ENCODE results near the gene GTF3C4. TPM values are rescaled to one million over a fixed set of nuclear protein-coding genes. Genes with fewer than 3 reads are reported as not detected.

The GTF3C4 gene
- total RNA-seq, 1 experiment from 2014 or later: 42.5 TPM

GRCh38 chr9:132681561-132681960 is 11.3 kb downstream of the GTF3C4 start:
- no peak overlapping the region; a peak in 1 of 7 replicates for H3K27ac Mint-ChIP-seq
- H3K4ac ChIP-seq (ENCODE audit: low read depth, low read length): no peak overlapping the region
- no peak overlapping the region for H3K14ac ChIP-seq (ENCODE audit: insufficient read depth, low read length)
- H4K8ac ChIP-seq (replicated peaks; ENCODE audit: insufficient read length, low read depth, low read length): no peak overlapping the region
- H2BK12ac ChIP-seq (ENCODE audit: insufficient read length, low read depth, low read length): no peak overlapping the region
- WGBS (ENCODE audit: extremely low coverage, insufficient read length, low lambda C conversion rate): no CpG with 5 or more reads among the region's 5 CpGs
- H3K23me2 ChIP-seq (ENCODE audit: insufficient read length, low read depth, low read length, poor library complexity, severe bottlenecking): no peaks in the 10 kb centered on the region
- no peak overlapping the region for H2AK5ac ChIP-seq (ENCODE audit: insufficient read length, low read length)
- H3K4me1 ChIP-seq (ENCODE audit: insufficient read depth, low read length): no peaks in the 10 kb centered on the region
- no peak for TF ChIP-seq CTCF (conservative IDR thresholded peaks at IDR 0.05)
- no peak overlapping the region for H2BK15ac ChIP-seq (ENCODE audit: low read depth, low read length)
- H3K27me3 ChIP-seq (ENCODE audit: insufficient read depth, low read length): no peaks in the 10 kb centered on the region
- H3K4me1 Mint-ChIP-seq: peaks cover 0 to 2% of the 10 kb centered on the region in 2 experiments; a peak in 1 of 4 replicates
- no peak overlapping the region for H3K4me3 Mint-ChIP-seq
- no peak overlapping the region for H3K18ac ChIP-seq (ENCODE audit: insufficient read length, low read depth, low read length)
- no peak overlapping the region for H3K9ac ChIP-seq (ENCODE audit: extremely low read depth, insufficient read length, low read length)
- H3K27me3 Mint-ChIP-seq (ENCODE audit: low read depth): no peaks in the 10 kb centered on the region
- peaks cover 46 to 77% (median 67%) of the 10 kb centered on the region in 3 experiments for H3K36me3 Mint-ChIP-seq (ENCODE audit: insufficient read depth in 1 of 3, low read depth in 3 of 3)
- H2AFZ ChIP-seq (ENCODE audit: low read length): no peak overlapping the region
- no peak overlapping the region for H3K56ac ChIP-seq (ENCODE audit: insufficient read length, low read depth, low read length)
- no peak overlapping the region for H2BK120ac ChIP-seq (ENCODE audit: low read depth, low read length, poor library complexity, severe bottlenecking)
- H3K79me2 ChIP-seq (ENCODE audit: insufficient read depth, low read length): peaks cover 16% of the 10 kb centered on the region; the same call in 1 of the 2 replicates
- no peak overlapping the region for H4K91ac ChIP-seq (ENCODE audit: insufficient read length, low read depth, low read length)
- H3K27ac ChIP-seq (ENCODE audit: insufficient read length, low read depth, low read length): no peak overlapping the region
- no peaks in the 10 kb centered on the region for H4K20me1 ChIP-seq (ENCODE audit: control insufficient read depth, insufficient read depth, insufficient read length)
- peaks cover 10% of the 10 kb centered on the region for H3K79me1 ChIP-seq (ENCODE audit: insufficient read depth, low read depth, low read length, poor library complexity, severe bottlenecking)
- no peak overlapping the region for H2BK5ac ChIP-seq (ENCODE audit: insufficient read length, low read length)
- no peak for DNase-seq
- no peaks in the 10 kb centered on the region for H3K9me3 Mint-ChIP-seq
- no peaks in the 10 kb centered on the region for H3K9me3 ChIP-seq (ENCODE audit: control insufficient read depth, low read depth, low read length)
- no peak overlapping the region for H3K4me2 ChIP-seq (ENCODE audit: insufficient read depth, insufficient read length, low read length)
- no peak overlapping the region for H4K5ac ChIP-seq (ENCODE audit: insufficient read length, low read depth, low read length)
- H3T11ph ChIP-seq (ENCODE audit: low read length): no peak overlapping the region
- H2BK20ac ChIP-seq (ENCODE audit: low read depth, low read length, poor library complexity, severe bottlenecking): no peak overlapping the region
- H3K23ac ChIP-seq (ENCODE audit: insufficient read length, low read depth, low read length): no peak overlapping the region

Data from H9 (cell line).